CD4-positive, alpha-beta T cell (primary cell): ENCODE data around the gene KRTAP9-3. TPM values are rescaled to one million over a fixed set of nuclear protein-coding genes. Genes with fewer than 3 reads are reported as not detected.
"Not testable (repeated sequence)": the region's sequence is repeated elsewhere in the genome, so short reads cannot be mapped to it uniquely, and the experiment has no call there.

Source experiments
- ATAC-seq: fragments of 200-7000 bp; cut with Tn5 transposase; one replicate; pipeline ENCODE4 v1.10.0; 2022; ENCODE audit warnings: mild to moderate bottlenecking; ENCODE audit not compliant: poor library complexity
- CTCF ChIA-PET: fragments of 350-600 bp; sonication (Branson Sonifier 250); formaldehyde crosslinking; loops from one replicate; lab custom pipeline; 2021; ENCODE audit warnings: antibody characterized with exemption, inconsistent platforms; lab: Charles Lee
- POLR2A ChIA-PET: fragments of 350-600 bp; sonication (Branson Sonifier 250); formaldehyde crosslinking; loops from one replicate; lab custom pipeline; 2021; ENCODE audit warnings: antibody characterized with exemption, inconsistent platforms; lab: Charles Lee
- DNase-seq, 14 experiments: peaks; one replicate each; pipeline ENCODE4 v3.0.0-alpha.2; 2013 to 2020; ENCODE audit warnings: mixed read lengths in 2 of 14
- H3K27ac ChIP-seq, 2 donors: one replicate each; pipeline versions ENCODE4 v1.5.1 to v1.7.0; 2013; ENCODE audit warnings: low read length in 2 of 2, low read depth in 1 of 2, mild to moderate bottlenecking in 1 of 2
- H3K27me3 ChIP-seq, 2 experiments: 1 replicate in 1 of 2; 2 replicates in 1 of 2; pipeline versions ENCODE4 v1.6.1 to v1.7.0; 2013; ENCODE audit warnings: low read length in 2 of 2, control low read depth in 1 of 2, mild to moderate bottlenecking in 1 of 2, moderate library complexity in 1 of 2; ENCODE audit not compliant: insufficient read depth in 2 of 2, control insufficient read depth in 1 of 2
- H3K36me3 ChIP-seq: one replicate; pipeline ENCODE4 v1.6.1; 2013; ENCODE audit warnings: low read length, control low read depth; ENCODE audit not compliant: insufficient read depth
- H3K4me1 ChIP-seq: one replicate; pipeline ENCODE4 v1.6.1; 2013; ENCODE audit warnings: low read length, control low read depth; ENCODE audit not compliant: insufficient read depth
- H3K4me3 ChIP-seq: one replicate; pipeline ENCODE4 v1.5.1; 2013; ENCODE audit warnings: mild to moderate bottlenecking, low read length, moderate library complexity
- H3K9me3 ChIP-seq, 2 experiments: 1 replicate in 1 of 2; 2 replicates in 1 of 2; pipeline versions ENCODE4 v1.6.1 to v1.7.0; 2013; ENCODE audit warnings: low read length in 2 of 2, mild to moderate bottlenecking in 2 of 2, control low read depth in 1 of 2, moderate library complexity in 1 of 2; ENCODE audit not compliant: control insufficient read depth in 1 of 2, insufficient read depth in 1 of 2
- H3K27ac Mint-ChIP-seq: one replicate; pipeline ENCODE4 v1.8.0; 2020; ENCODE audit warnings: mixed read lengths
- H3K27me3 Mint-ChIP-seq: one replicate; pipeline ENCODE4 v1.8.0; 2021; ENCODE audit warnings: mixed read lengths
- H3K36me3 Mint-ChIP-seq: one replicate; pipeline ENCODE4 v1.8.0; 2021; ENCODE audit warnings: low read depth, mixed read lengths
- H3K4me1 Mint-ChIP-seq: one replicate; pipeline ENCODE4 v1.8.0; 2021; ENCODE audit warnings: low read depth, mixed read lengths
- H3K4me3 Mint-ChIP-seq: one replicate; pipeline ENCODE4 v1.8.0; 2020; ENCODE audit warnings: mild to moderate bottlenecking, mixed read lengths
- H3K9me3 Mint-ChIP-seq: one replicate; pipeline ENCODE4 v1.8.0; 2020; ENCODE audit warnings: mixed read lengths
- intact Hi-C, 2 experiments: fragments of 100-400 bp; cut with DNase I in 1 of 2; cut with micrococcal nuclease in 1 of 2; formaldehyde crosslinking; loops; one replicate each; pipeline versions ENCODE4 v1.15.1 to v1.9.0; 2023 to 2025; cut with DNase I, micrococcal nuclease
- polyA plus RNA-seq, 2 donors: library from polyadenylated mRNA; unstranded; fragments of 120-200 nt; gene quantifications; one replicate each; pipeline ENCODE4 v1.2.1, GENCODE V29; 2013
- total RNA-seq, 174 experiments: library from RNA in 2 of 174; stranded (reverse) in 2 of 174; gene quantifications; one replicate each; pipeline ENCODE4 v1.2.3 and lab custom pipeline; 2021 to 2026
- TF ChIP-seq, protein P1 (sequence below): fragments of 200-600 bp; IDR thresholded peaks from one replicate; pipeline ENCODE4 v1.8.0; 2022; ENCODE audit warnings: antibody characterized with exemption, mild to moderate bottlenecking

KRTAP9-3 gene, protein sequence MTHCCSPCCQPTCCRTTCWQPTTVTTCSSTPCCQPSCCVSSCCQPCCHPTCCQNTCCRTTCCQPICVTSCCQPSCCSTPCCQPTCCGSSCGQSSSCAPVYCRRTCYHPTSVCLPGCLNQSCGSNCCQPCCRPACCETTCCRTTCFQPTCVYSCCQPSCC
- total RNA-seq: not detected
- not detected for polyA plus RNA-seq (2013, experiment 1 of 2)
- not detected for polyA plus RNA-seq (2013, experiment 2 of 2)
- 0 reads per million in 172 experiments for total RNA-seq (lab: John Stamatoyannopoulos, UW)

GRCh38 chr17:41232399-41233105, at the start of gene KRTAP9-3:
TSS of gene KRTAP9-3 (plus strand) at chr17:41232449. CDS start at chr17:41232502, 53 bp downstream.
- intact Hi-C loops: loop anchor here in 1 of 2 experiments (5.0 kb wide), 1 partner anchor 90 kb away; no protein-coding TSS in a partner anchor
- DNase-seq, H3K27ac ChIP-seq, H3K4me1 Mint-ChIP-seq, H3K36me3 ChIP-seq, ATAC-seq, POLR2A ChIA-PET, H3K27ac Mint-ChIP-seq, CTCF ChIA-PET, H3K4me3 ChIP-seq, H3K9me3 ChIP-seq, H3K4me3 Mint-ChIP-seq, H3K4me1 ChIP-seq, H3K9me3 Mint-ChIP-seq, H3K27me3 ChIP-seq, H3K36me3 Mint-ChIP-seq: not testable (repeated sequence)
- peaks cover 27% of the 10 kb centered on the region for H3K27me3 Mint-ChIP-seq

GRCh38 chr17:41184480-41184961, 47.7 kb upstream of the KRTAP9-3 start, which contains the start of gene KRTAP4-1:
TSS of gene KRTAP4-1 (minus strand) at chr17:41184911. CDS start at chr17:41184854, 57 bp downstream.
- no peaks in the 10 kb centered on the region for H3K4me1 Mint-ChIP-seq
- Histone ChIP-seq H3K27ac (no peak within 1 kb of the TSS), H3K36me3 (no peaks in the 10 kb centered on the region), H3K4me3 (no peak within 1 kb of the TSS), H3K27me3 (no peaks in the 10 kb centered on the region), H3K9me3 (no peaks in the 10 kb centered on the region), H3K4me1 (no peaks in the 10 kb centered on the region)
- DNase-seq (no peak), ATAC-seq (no peak)
- TF ChIP-seq, protein P1, sequence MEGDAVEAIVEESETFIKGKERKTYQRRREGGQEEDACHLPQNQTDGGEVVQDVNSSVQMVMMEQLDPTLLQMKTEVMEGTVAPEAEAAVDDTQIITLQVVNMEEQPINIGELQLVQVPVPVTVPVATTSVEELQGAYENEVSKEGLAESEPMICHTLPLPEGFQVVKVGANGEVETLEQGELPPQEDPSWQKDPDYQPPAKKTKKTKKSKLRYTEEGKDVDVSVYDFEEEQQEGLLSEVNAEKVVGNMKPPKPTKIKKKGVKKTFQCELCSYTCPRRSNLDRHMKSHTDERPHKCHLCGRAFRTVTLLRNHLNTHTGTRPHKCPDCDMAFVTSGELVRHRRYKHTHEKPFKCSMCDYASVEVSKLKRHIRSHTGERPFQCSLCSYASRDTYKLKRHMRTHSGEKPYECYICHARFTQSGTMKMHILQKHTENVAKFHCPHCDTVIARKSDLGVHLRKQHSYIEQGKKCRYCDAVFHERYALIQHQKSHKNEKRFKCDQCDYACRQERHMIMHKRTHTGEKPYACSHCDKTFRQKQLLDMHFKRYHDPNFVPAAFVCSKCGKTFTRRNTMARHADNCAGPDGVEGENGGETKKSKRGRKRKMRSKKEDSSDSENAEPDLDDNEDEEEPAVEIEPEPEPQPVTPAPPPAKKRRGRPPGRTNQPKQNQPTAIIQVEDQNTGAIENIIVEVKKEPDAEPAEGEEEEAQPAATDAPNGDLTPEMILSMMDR: no peak
- intact Hi-C loops: no loop called here
- ChIA-PET CTCF (no interaction called here), POLR2A (no interaction called here)
- no peaks in the 10 kb centered on the region for H3K36me3 Mint-ChIP-seq
- H3K4me3 Mint-ChIP-seq: no peak within 1 kb of the TSS
- no peak within 1 kb of the TSS for H3K27ac Mint-ChIP-seq
- peaks cover 19% of the 10 kb centered on the region for H3K27me3 Mint-ChIP-seq
- no peaks in the 10 kb centered on the region for H3K9me3 Mint-ChIP-seq

- Histone ChIP-seq H3K27ac (no peak overlapping the region), H3K9me3 (peaks cover 0 to under 1% of the 10 kb centered on the region in 2 experiments), H3K36me3 (no peaks in the 10 kb centered on the region), H3K27me3 (no peaks in the 10 kb centered on the region), H3K4me1 (no peaks in the 10 kb centered on the region), H3K4me3 (no peak overlapping the region)
- no peak overlapping the region for H3K4me3 Mint-ChIP-seq
- ChIA-PET CTCF (no interaction called here), POLR2A (no interaction called here)
- H3K9me3 Mint-ChIP-seq: no peaks in the 10 kb centered on the region
- intact Hi-C loops: no loop called here
- no peak for DNase-seq
- TF ChIP-seq, protein P1: no peak
- H3K4me1 Mint-ChIP-seq: no peaks in the 10 kb centered on the region
- no peak overlapping the region for H3K27ac Mint-ChIP-seq
- no peaks in the 10 kb centered on the region for H3K36me3 Mint-ChIP-seq
- H3K27me3 Mint-ChIP-seq: peaks cover 19% of the 10 kb centered on the region
- ATAC-seq: no peak
These were observed 47.2 kb upstream of the KRTAP9-3 start for GRCh38 chr17:41185001-41185400.
